Spleen (tissue), 11 donors: ENCODE results near the gene ZFYVE1. TPM values are rescaled to one million over a fixed set of nuclear protein-coding genes. Genes with fewer than 3 reads are reported as not detected.
A peak's percentile ranks its signal among the peaks of the same experiment; 100 is the strongest.

Source experiments
- DNase-seq: peaks from one replicate; pipeline ENCODE4 v3.0.0-alpha.2; 2020
- H3K27ac ChIP-seq, 8 donors: fragments of 200-600 bp; sonication (generic) in 7 of 8; 1 replicate in 4 of 8; 2 replicates in 4 of 8; pipeline versions ENCODE4 v1.5.0 to v1.8.0; 2016 to 2021; ENCODE audit warnings: inconsistent platforms in 4 of 8, mild to moderate bottlenecking in 4 of 8, moderate library complexity in 1 of 8
- H3K27me3 ChIP-seq, 7 donors: fragments of 200-600 bp; sonication (generic) in 6 of 7; replicated peaks in 1 of 7; 1 replicate in 4 of 7; 2 replicates in 3 of 7; pipeline versions ENCODE4 v1.5.0 to v1.8.0; 2016 to 2021; ENCODE audit warnings: inconsistent platforms in 3 of 7, mild to moderate bottlenecking in 1 of 7
- H3K36me3 ChIP-seq, 6 donors: fragments of 200-600 bp; sonication (generic) in 5 of 6; 1 replicate in 4 of 6; 2 replicates in 2 of 6; pipeline versions ENCODE4 v1.5.0 to v1.8.0; 2016 to 2021; ENCODE audit warnings: inconsistent platforms in 2 of 6
- H3K4me1 ChIP-seq, 6 donors: fragments of 200-600 bp; sonication (generic) in 5 of 6; 1 replicate in 3 of 6; 2 replicates in 3 of 6; pipeline versions ENCODE4 v1.5.0 to v1.8.0; 2016 to 2021; ENCODE audit warnings: inconsistent platforms in 3 of 6
- H3K4me3 ChIP-seq, 8 donors: fragments of 200-600 bp; sonication (generic) in 7 of 8; 1 replicate in 4 of 8; 2 replicates in 4 of 8; pipeline versions ENCODE4 v1.5.0 to v1.8.0; 2016 to 2021; ENCODE audit warnings: inconsistent platforms in 4 of 8, mild to moderate bottlenecking in 4 of 8, moderate library complexity in 2 of 8
- H3K9me3 ChIP-seq, 8 donors: fragments of 200-600 bp; sonication (generic) in 7 of 8; 1 replicate in 4 of 8; 2 replicates in 4 of 8; pipeline versions ENCODE4 v1.5.0 to v1.8.0; 2016 to 2021; ENCODE audit warnings: inconsistent platforms in 4 of 8
- CTCF ChIP-seq, 11 experiments: fragments of 200-600 bp in 7 of 11; fragments of 450-650 bp in 4 of 11; sonication (generic) in 4 of 11; IDR thresholded peaks in 8 of 11; conservative IDR thresholded peaks in 3 of 11; 1 replicate in 7 of 11; 2 replicates in 4 of 11; pipeline versions ENCODE4 v1.4.0 to v1.8.0; 2016 to 2021; ENCODE audit warnings: antibody characterized with exemption in 11 of 11, inconsistent platforms in 4 of 11, mild to moderate bottlenecking in 1 of 11
- POLR2A ChIP-seq, 3 donors: fragments of 450-650 bp; IDR thresholded peaks; one replicate each; pipeline ENCODE4 v1.5.1; 2017; ENCODE audit warnings: antibody characterized with exemption in 3 of 3, mild to moderate bottlenecking in 1 of 3
- POLR2AphosphoS5 ChIP-seq, 3 donors: sonication (generic); formaldehyde crosslinking; IDR thresholded peaks; one replicate each; pipeline ENCODE4 v1.5.1; 2017; ENCODE audit warnings: antibody characterized with exemption in 3 of 3
- WGBS, 5 donors: extraction: QIAGEN DNeasy Blood & Tissue Kit in 3 of 5; methylation state at CpG; one replicate each; pipeline versions ENCODE4 v1.1.5 to v1.1.7; 2013 to 2018; 5-methylcytosine and 5-hydroxymethylcytosine counted together
- intact Hi-C: fragments of 100-400 bp; cut with DNase I; formaldehyde crosslinking; loops from one replicate; pipeline ENCODE4 v1.15.0; 2023; ENCODE audit warnings: low total_unique reads
- polyA plus RNA-seq, 3 donors: library from polyadenylated mRNA; stranded (reverse); fragments of 200-250 nt; gene quantifications; one replicate each; pipeline ENCODE4 v1.2.1, GENCODE V29; 2013
- total RNA-seq, 7 donors: library from RNA; depleted of rRNA in 3 of 7; stranded (reverse); fragments of >200 nt in 3 of 7; fragmentation: NEBNext Ultra II Directional in 4 of 7; extraction: Animal tissue kit (Norgen Biotek cat#: 25700) in 4 of 7; gene quantifications; one replicate each; pipeline versions ENCODE4 v1.1.0 to v1.2.1, GENCODE V29; 2016 to 2021
- donor health status: healthy with polysubstance abuse.
- donor health status: DM: no; HTN: no; CAD: no; lungs with moderate emphysema.
- donor health status: DM: no; HTN: no; CAD: no.
- donor health status: Bipolar disorder and iron deficiency.
- donor health status: healthy.
- donor health status: DM: no; HTN: no; CAD: no.
- donor health status: DM: yes; HTN: yes; CAD: no.

Gene ZFYVE1
- total and polyA plus RNA-seq, 10 donors: 2.8 to 23.3 (median 19.2) TPM

- intact Hi-C loops: no loop called here
Observed at GRCh38 chr14:72945356-72946027, 81.4 kb downstream of the ZFYVE1 start.

GRCh38 chr14:72943876-72944430, 83.0 kb downstream of the ZFYVE1 start:
- DNase-seq: peak; percentile 39
- no peaks in the 10 kb centered on the region for H3K4me1 ChIP-seq
- no peaks in the 10 kb centered on the region for H3K9me3 ChIP-seq
- H3K27me3 ChIP-seq: no peaks in the 10 kb centered on the region
- 91 to 96% (median 91%) methylated on average over 11 to 13 of the region's 13 CpGs for whole genome bisulfite sequencing, 5 donors
- H3K36me3 ChIP-seq: peaks cover 0 to 90% (median 62%) of the 10 kb centered on the region in 6 donors
- no peak overlapping the region for H3K4me3 ChIP-seq
- intact Hi-C loops: no loop called here
- no peak overlapping the region for H3K27ac ChIP-seq
- no peak for TF ChIP-seq CTCF (IDR thresholded peaks at IDR 0.05 in 8 of 11, conservative IDR thresholded peaks at IDR 0.05 in 3 of 11)
- no peak for TF ChIP-seq POLR2A (IDR thresholded peaks at IDR 0.05)
- no peak for TF ChIP-seq POLR2AphosphoS5 (IDR thresholded peaks at IDR 0.05)

More at GRCh38 chr14:72945356-72946027, 81.4 kb downstream of the ZFYVE1 start:
- peak; percentile 41 for DNase-seq
- Histone ChIP-seq H3K27me3 (no peaks in the 10 kb centered on the region), H3K36me3 (peaks cover 0 to 77% (median 53%) of the 10 kb centered on the region in 6 donors), H3K27ac (no peak overlapping the region), H3K9me3 (no peaks in the 10 kb centered on the region), H3K4me1 (no peaks in the 10 kb centered on the region), H3K4me3 (no peak overlapping the region)
- 85 to 97% (median 88%) methylated on average over 12 to 13 of the region's 13 CpGs for WGBS, 5 donors
- TF ChIP-seq POLR2A (IDR thresholded peaks at IDR 0.05): no peak
- no peak for TF ChIP-seq POLR2AphosphoS5 (IDR thresholded peaks at IDR 0.05)
- TF ChIP-seq CTCF (IDR thresholded peaks at IDR 0.05 in 8 of 11, conservative IDR thresholded peaks at IDR 0.05 in 3 of 11): no peak

GRCh38 chr14:72942934-72943333, 84.0 kb downstream of the ZFYVE1 start:
- Histone ChIP-seq H3K27me3 (no peaks in the 10 kb centered on the region), H3K4me1 (peaks cover 0 to under 1% (median 0%) of the 10 kb centered on the region in 6 donors), H3K9me3 (no peaks in the 10 kb centered on the region), H3K4me3 (no peak overlapping the region), H3K27ac (no peak overlapping the region), H3K36me3 (peaks cover 0 to 99% (median 66%) of the 10 kb centered on the region in 6 donors)
- TF ChIP-seq POLR2AphosphoS5 (IDR thresholded peaks at IDR 0.05) (no peak), POLR2A (IDR thresholded peaks at IDR 0.05) (no peak), CTCF (IDR thresholded peaks at IDR 0.05 in 8 of 11, conservative IDR thresholded peaks at IDR 0.05 in 3 of 11) (no peak)
- intact Hi-C loops: no loop called here
- WGBS, 5 donors: 92 to 100% (median 95%) methylated on average over 3 to 14 of the region's 14 CpGs
- peak; percentile 49 for DNase-seq

- Histone ChIP-seq H3K36me3 (peaks cover 0 to 87% (median 59%) of the 10 kb centered on the region in 6 donors), H3K4me1 (peaks cover 0 to 4% (median 0%) of the 10 kb centered on the region in 6 donors), H3K27ac (no peak overlapping the region), H3K27me3 (no peaks in the 10 kb centered on the region), H3K9me3 (no peaks in the 10 kb centered on the region), H3K4me3 (no peak overlapping the region)
- no peak for TF ChIP-seq POLR2A (IDR thresholded peaks at IDR 0.05)
- TF ChIP-seq POLR2AphosphoS5 (IDR thresholded peaks at IDR 0.05): no peak
- no peak for TF ChIP-seq CTCF (IDR thresholded peaks at IDR 0.05 in 8 of 11, conservative IDR thresholded peaks at IDR 0.05 in 3 of 11)
- DNase-seq: peak; percentile 24
- intact Hi-C loops: no loop called here
- 91 to 93% (median 93%) methylated on average over 12 of the region's 12 CpGs for WGBS, 5 donors
Observed at GRCh38 chr14:72941286-72941985, 85.5 kb downstream of the ZFYVE1 start.
